ENCODE measurements around the gene CCM2. TPM values are rescaled to one million over a fixed set of nuclear protein-coding genes. Genes with fewer than 3 reads are reported as not detected.

The CCM2 gene
- total and polyA plus RNA-seq, 2 experiments from 2014 or later: 24.9 to 40.1 TPM

- TF ChIP-seq ZNF462 (CRISPR knock-in tag; IDR thresholded peaks at IDR 0.05) (no peak), EZH2 (IDR thresholded peaks at IDR 0.05; ENCODE audit: low read depth, unreplicated experiment) (no peak), STAT1 (IDR thresholded peaks at IDR 0.05; ENCODE audit: unreplicated experiment) (no peak), ZNF114 (CRISPR knock-in tag; IDR thresholded peaks at IDR 0.05) (no peak), REST (IDR thresholded peaks at IDR 0.05; ENCODE audit: unreplicated experiment) (no peak), CTCF (conservative IDR thresholded peaks at IDR 0.05; ENCODE audit: low read depth in 2 of 2) (no peak), NANOG (IDR thresholded peaks at IDR 0.05; ENCODE audit: borderline replicate concordance) (no peak)
Measured at GRCh38 chr7:45081670-45081974, 81.6 kb downstream of the CCM2 start (continued).

Measured in GM23338 (cell line).